GM12878 (cell line): ENCODE measurements around the gene TEKT1. TPM values are rescaled to one million over a fixed set of nuclear protein-coding genes. Genes with fewer than 3 reads are reported as not detected.

ENCODE experiments used
- ATAC-seq: fragments of 200-7000 bp; cut with Tn5 transposase; 3 replicates; pipeline ENCODE4 v1.9.1; 2020; ENCODE audit warnings: mild to moderate bottlenecking, moderate library complexity
- BruUV-seq: library from RNA; stranded (reverse); fragments of 400-500 nt; replicated peaks from 2 replicates; lab custom pipeline; 2021; lab: Mats Ljungman, UMichigan
- CTCF ChIA-PET: fragments of 300-600 bp; sonication (Branson Sonifier 250); formaldehyde crosslinking; extraction: SDS; loops from one replicate; lab custom pipeline; 2021; ENCODE audit warnings: inconsistent platforms; lab: Yijun Ruan, JAX
- POLR2A ChIA-PET: fragments of 350-600 bp; formaldehyde crosslinking; extraction: SDS; loops from one replicate; lab custom pipeline; 2021; ENCODE audit warnings: inconsistent platforms; lab: Charles Lee
- RAD21 ChIA-PET: fragments of 300-600 bp; sonication (Branson Sonifier 250); formaldehyde crosslinking; loops from one replicate; lab custom pipeline; 2023; ENCODE audit warnings: antibody characterized with exemption; ENCODE audit not compliant: unreplicated experiment; lab: Charles Lee
- SMC1A ChIA-PET: fragments of 300-600 bp; sonication (Branson Sonifier 250); formaldehyde crosslinking; loops from one replicate; lab custom pipeline; 2023; ENCODE audit not compliant: unreplicated experiment, uncharacterized antibody; lab: Charles Lee
- DNase-seq: peaks from one replicate; pipeline ENCODE4 v3.0.0-alpha.2; 2011; ENCODE audit warnings: low read depth, low spot score
- FAIRE-seq: peaks from 3 replicates; lab custom pipeline; 2011; peaks lifted over from hg19 to GRCh38; lab: Jason Lieb, UNC
- H2AFZ ChIP-seq: 2 replicates; pipeline ENCODE4 v1.6.0; 2011; ENCODE audit warnings: low read depth, low read length, control low read depth; ENCODE audit not compliant: control insufficient read depth
- H3K27ac ChIP-seq: 2 replicates; pipeline ENCODE4 v1.5.1; 2011; ENCODE audit warnings: control low read depth; ENCODE audit not compliant: control insufficient read depth, insufficient read depth
- H3K27me3 ChIP-seq, 2 experiments: replicated peaks in 1 of 2; 2 replicates each; pipeline versions ENCODE4 v1.6.0 to v1.6.1; 2011; ENCODE audit warnings: low read length in 1 of 2; ENCODE audit not compliant: control insufficient read depth in 2 of 2, insufficient read depth in 2 of 2
- H3K36me3 ChIP-seq, 2 experiments: 2 replicates each; pipeline ENCODE4 v1.5.1; 2011; ENCODE audit warnings: low read length in 1 of 2; ENCODE audit not compliant: control insufficient read depth in 2 of 2, insufficient read depth in 2 of 2
- H3K4me1 ChIP-seq: 2 replicates; pipeline ENCODE4 v1.6.1; 2011; ENCODE audit warnings: mild to moderate bottlenecking, low read length, moderate library complexity, mixed read lengths; ENCODE audit not compliant: control insufficient read depth, insufficient read depth
- H3K4me2 ChIP-seq: 2 replicates; pipeline ENCODE4 v1.6.0; 2011; ENCODE audit warnings: control low read depth; ENCODE audit not compliant: control insufficient read depth, insufficient read depth
- H3K4me3 ChIP-seq: fragments of 200-600 bp; sonication (generic); 2 replicates; pipeline ENCODE4 v1.5.1; 2016
- H3K79me2 ChIP-seq: 2 replicates; pipeline ENCODE4 v1.6.0; 2011; ENCODE audit warnings: low read length; ENCODE audit not compliant: control insufficient read depth, insufficient read depth
- H3K9ac ChIP-seq: 2 replicates; pipeline ENCODE4 v1.8.0; 2011; ENCODE audit warnings: low read length, control low read depth, mixed read lengths; ENCODE audit not compliant: control insufficient read depth, insufficient read depth
- H3K9me3 ChIP-seq: replicated peaks from 3 replicates; pipeline ENCODE4 v1.5.1; 2011; ENCODE audit warnings: mild to moderate bottlenecking, low read length; ENCODE audit not compliant: control insufficient read depth, insufficient read depth
- H4K20me1 ChIP-seq: 2 replicates; pipeline ENCODE4 v1.6.0; 2011; ENCODE audit not compliant: control insufficient read depth, insufficient read depth
- BCL3 ChIP-seq: IDR thresholded peaks from 2 replicates; pipeline ENCODE4 v1.6.1; 2011; ENCODE audit warnings: borderline replicate concordance, low read depth, mild to moderate bottlenecking, moderate library complexity, low read length; ENCODE audit not compliant: insufficient read depth, poor library complexity, severe bottlenecking
- CHD2 ChIP-seq: IDR thresholded peaks from 2 replicates; pipeline ENCODE4 v1.6.1; 2011; ENCODE audit warnings: low read depth, low read length, improper control_type of control experiment, borderline replicate concordance
- PAX5 ChIP-seq: IDR thresholded peaks from 2 replicates; pipeline ENCODE4 v1.6.1; 2011; ENCODE audit warnings: low read depth, low read length, borderline replicate concordance
- POLR2A ChIP-seq: IDR thresholded peaks from 2 replicates; pipeline ENCODE4 v1.6.1; 2011; ENCODE audit warnings: low read depth, mild to moderate bottlenecking, low read length
- RELB ChIP-seq: fragments of 450-650 bp; IDR thresholded peaks from 2 replicates; pipeline ENCODE4 v1.6.1; 2017; ENCODE audit warnings: low read depth, mild to moderate bottlenecking, moderate library complexity
- SMARCA5 ChIP-seq: fragments of 450-650 bp; IDR thresholded peaks from 2 replicates; pipeline ENCODE4 v1.6.1; 2017; ENCODE audit warnings: mild to moderate bottlenecking
- USF1 ChIP-seq: IDR thresholded peaks from 2 replicates; pipeline ENCODE4 v1.6.1; 2011; ENCODE audit warnings: borderline replicate concordance, low read depth, mild to moderate bottlenecking, moderate library complexity, mixed read lengths, low read length; ENCODE audit not compliant: insufficient read depth; ENCODE audit errors: extremely low read length
- YBX1 ChIP-seq: fragments of 450-650 bp; IDR thresholded peaks from 2 replicates; pipeline ENCODE4 v1.6.1; 2016; ENCODE audit warnings: antibody characterized with exemption
- ZSCAN29 ChIP-seq: fragments of 450-650 bp; IDR thresholded peaks from 2 replicates; pipeline ENCODE4 v1.6.1; 2017; ENCODE audit warnings: mild to moderate bottlenecking, moderate library complexity
- ZZZ3 ChIP-seq: IDR thresholded peaks from 2 replicates; pipeline ENCODE4 v1.6.1; 2011; ENCODE audit warnings: low read depth; ENCODE audit not compliant: control insufficient read depth, insufficient read length
- WGBS: methylation state at CpG from one replicate; pipeline ENCODE4 v1.1.6; 2016; ENCODE audit warnings: low lambda C conversion rate; ENCODE audit not compliant: insufficient replicate concordance, insufficient coverage; ENCODE audit errors: missing lambda C conversion rate; 5-methylcytosine and 5-hydroxymethylcytosine counted together
- in situ Hi-C: fragments of 300-500 bp; cut with MboI; formaldehyde crosslinking; loops from 9 replicates; pipeline ENCODE4 v1.14.3; 2018; ENCODE audit warnings: mixed read lengths
- intact Hi-C: fragments of 100-400 bp; cut with micrococcal nuclease; formaldehyde crosslinking; loops from one replicate; pipeline ENCODE4 v1.14.2; 2022; ENCODE audit not compliant: unreplicated experiment
- polyA plus RNA-seq, 11 experiments: library from polyadenylated mRNA; depleted of rRNA in 4 of 11; unstranded in 6 of 11; stranded (reverse) in 5 of 11; fragments of >200 nt; fragmentation: Nextera tagmentation in 4 of 11; fragmentation: Illumina TruSeq in 1 of 11; extraction: Ambion mirVana in 4 of 11; extraction: Trizol in 1 of 11; gene quantifications; 1 replicate in 1 of 11; 2 replicates in 10 of 11; pipeline versions ENCODE4 v1.2.1 to v1.2.3, GENCODE V29; 2011 to 2016; ENCODE audit warnings: inconsistent platforms in 2 of 11, missing spikeins in 2 of 11, low read depth in 1 of 11
- total RNA-seq, 4 experiments: library from RNA; depleted of rRNA in 3 of 4; stranded (reverse); fragments of >200 nt in 3 of 4; fragmentation: Illumina TruSeq in 1 of 4; extraction: Trizol in 1 of 4; gene quantifications; 2 replicates each; pipeline versions ENCODE4 v1.2.1 to v1.2.3, GENCODE V29; 2013 to 2021

Gene TEKT1
- total and polyA plus RNA-seq, 10 of the 15 experiments (the other 5 are each of a cell fraction or from before 2014, with no cell fraction given): not detected

DNA sequence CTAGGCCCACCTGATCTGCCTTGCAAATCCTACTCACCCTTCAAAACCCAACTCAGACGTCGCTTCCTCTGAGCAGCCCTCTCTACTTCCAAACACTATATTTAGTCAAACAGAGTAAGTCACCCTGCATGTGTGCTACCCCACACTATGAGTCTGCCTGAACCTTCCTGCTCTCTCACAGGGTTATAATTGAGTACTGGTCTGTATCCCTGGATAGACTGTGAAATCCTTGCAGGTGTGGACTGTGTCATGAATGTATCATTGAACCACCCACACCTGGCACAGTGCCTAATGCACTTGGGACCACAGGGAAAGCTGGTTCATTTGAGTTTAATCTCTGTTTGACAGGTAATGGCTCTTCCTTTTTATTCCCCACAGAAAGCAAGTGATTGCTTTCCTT lies 52.1 kb downstream of the TEKT1 start:
- 0% methylated on average over 2 of the region's 2 CpGs for WGBS
- no peak overlapping the region for H3K4me3 ChIP-seq
- H2AFZ ChIP-seq: no peak overlapping the region
- intact Hi-C loops: no loop called here
- RAD21 ChIA-PET: no interaction called here
- H3K9me3 ChIP-seq: peaks cover 1% of the 10 kb centered on the region; the same call in 2 of the 3 replicates
- H3K36me3 ChIP-seq: no peaks in the 10 kb centered on the region
- no peak overlapping the region for H3K27ac ChIP-seq
- no peaks in the 10 kb centered on the region for H3K4me1 ChIP-seq
- DNase-seq: no peak
- no peak overlapping the region for H3K4me2 ChIP-seq
- BruUV-seq: no TSS peak
- H3K79me2 ChIP-seq: no peaks in the 10 kb centered on the region
- no peaks in the 10 kb centered on the region for H3K27me3 ChIP-seq
- H4K20me1 ChIP-seq: no peaks in the 10 kb centered on the region
- CTCF ChIA-PET: interaction anchor here (0.9 kb wide), 1 partner anchor 45 kb away, joined by 4 read pairs; no protein-coding TSS in a partner anchor
- SMC1A ChIA-PET: no interaction called here
- in situ Hi-C loops: no loop called here
- TF ChIP-seq PAX5 (no peak), ZSCAN29 (no peak), USF1 (no peak), ZZZ3 (no peak), YBX1 (no peak), SMARCA5 (no peak)
- POLR2A ChIA-PET: no interaction called here
- no peak overlapping the region for H3K9ac ChIP-seq
- no peak for FAIRE-seq
- no peak for ATAC-seq

- ATAC-seq (peak; percentile 32), FAIRE-seq (no peak), DNase-seq (no peak)
- H3K9me3 ChIP-seq: peaks cover 16% of the 10 kb centered on the region
- BruUV-seq: no TSS peak
- H3K27me3 ChIP-seq: no peaks in the 10 kb centered on the region
- SMC1A ChIA-PET: no interaction called here
- POLR2A ChIA-PET: no interaction called here
- H3K4me3 ChIP-seq: no peak within 1 kb of the TSS
- TF ChIP-seq BCL3 (peak; percentile 16), POLR2A (peak; percentile 65), CHD2 (no peak), RELB (no peak), PAX5 (peak; percentile 14; the same call in 1 of the 2 replicates)
- H3K9ac ChIP-seq: no peak within 1 kb of the TSS
- in situ Hi-C loops: no loop called here
- no peak within 1 kb of the TSS for H3K27ac ChIP-seq
- peaks cover 2 to 20% of the 10 kb centered on the region in 2 experiments for H3K36me3 ChIP-seq
- WGBS: 65% methylated on average over 38 of the region's 49 CpGs
- no peak within 1 kb of the TSS for H2AFZ ChIP-seq
- H3K79me2 ChIP-seq: no peaks in the 10 kb centered on the region
- RAD21 ChIA-PET: no interaction called here
- H3K4me1 ChIP-seq: no peaks in the 10 kb centered on the region
- intact Hi-C loops: no loop called here
- H4K20me1 ChIP-seq: no peaks in the 10 kb centered on the region
- CTCF ChIA-PET: no interaction called here
- no peak within 1 kb of the TSS for H3K4me2 ChIP-seq
These were observed 55.6 kb downstream of the TEKT1 start, which contains the start of gene FBXO39 for GRCh38 chr17:6775871-6776405. TSS of gene FBXO39 (plus strand) at chr17:6776215. CDS start at chr17:6779869, 3,654 bp downstream.
